T-helper 2 cell (primary cell): ENCODE measurements around the gene PLSCR4.

Experiments used
- DNase-seq, 5 experiments: peaks; one replicate each; pipeline versions ENCODE4 v3.0.0 to v3.0.0-alpha.2; 2012 to 2022

The PLSCR4 gene

DNA sequence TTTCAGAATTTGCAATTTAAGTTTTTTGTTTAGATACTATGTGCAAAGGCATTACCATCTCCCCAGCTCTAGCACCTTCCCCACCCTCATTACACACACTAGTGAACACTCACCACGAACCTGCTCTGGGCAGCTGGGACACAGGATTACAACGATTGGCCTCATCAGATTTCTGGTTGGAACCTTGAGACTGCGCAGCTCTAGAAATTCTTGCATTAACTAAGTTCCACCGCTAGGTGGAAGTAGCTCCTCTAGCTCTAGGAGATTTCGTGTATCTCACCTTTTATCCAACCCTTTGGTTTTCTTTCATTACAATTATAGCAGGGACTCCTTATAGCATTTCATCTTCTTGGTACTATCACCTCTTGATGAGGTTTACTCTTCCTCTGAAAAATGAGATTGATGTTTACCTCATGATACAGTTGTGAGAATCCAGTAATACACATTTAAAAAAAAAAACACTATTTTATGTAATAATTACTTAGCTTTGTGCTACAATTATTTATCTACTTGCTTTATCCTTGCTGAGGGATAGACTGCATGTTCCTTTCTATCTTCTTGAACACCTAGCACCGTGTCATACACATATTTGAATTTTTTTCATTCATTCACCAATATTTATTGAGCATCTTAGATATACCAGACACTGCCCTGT lies 61.3 kb downstream of the PLSCR4 start:
- peak in 1 of 5 experiments; percentile 34 for DNase-seq

- DNase-seq = no peak
Observed at GRCh38 chr3:146187334-146187950, 63.5 kb downstream of the PLSCR4 start.

GRCh38 chr3:146184241-146185015 lies 66.5 kb downstream of the PLSCR4 start:
- no peak for DNase-seq

- DNase-seq = no peak
Observed at GRCh38 chr3:146181216-146181615, 69.7 kb downstream of the PLSCR4 start.

DNA sequence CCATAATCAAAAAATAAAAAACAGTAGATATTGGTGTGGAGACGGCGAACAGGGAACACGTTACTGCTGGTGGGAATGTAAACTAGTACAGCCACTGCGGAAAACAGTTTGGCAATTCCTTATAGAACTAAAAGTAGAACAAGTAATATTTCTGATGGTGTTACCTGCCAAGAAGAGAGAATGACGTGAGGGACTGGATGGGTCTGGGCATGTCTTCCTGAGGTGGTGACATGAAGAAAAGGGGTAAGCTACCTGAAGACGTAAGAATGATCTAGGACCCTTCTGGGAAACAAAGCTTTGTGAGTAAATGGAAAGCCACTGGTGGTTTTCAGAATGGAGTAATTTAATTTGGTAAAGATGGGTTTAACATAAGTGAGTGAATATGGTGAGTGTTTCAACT lies 70.5 kb downstream of the PLSCR4 start:
- no peak for DNase-seq

DNA sequence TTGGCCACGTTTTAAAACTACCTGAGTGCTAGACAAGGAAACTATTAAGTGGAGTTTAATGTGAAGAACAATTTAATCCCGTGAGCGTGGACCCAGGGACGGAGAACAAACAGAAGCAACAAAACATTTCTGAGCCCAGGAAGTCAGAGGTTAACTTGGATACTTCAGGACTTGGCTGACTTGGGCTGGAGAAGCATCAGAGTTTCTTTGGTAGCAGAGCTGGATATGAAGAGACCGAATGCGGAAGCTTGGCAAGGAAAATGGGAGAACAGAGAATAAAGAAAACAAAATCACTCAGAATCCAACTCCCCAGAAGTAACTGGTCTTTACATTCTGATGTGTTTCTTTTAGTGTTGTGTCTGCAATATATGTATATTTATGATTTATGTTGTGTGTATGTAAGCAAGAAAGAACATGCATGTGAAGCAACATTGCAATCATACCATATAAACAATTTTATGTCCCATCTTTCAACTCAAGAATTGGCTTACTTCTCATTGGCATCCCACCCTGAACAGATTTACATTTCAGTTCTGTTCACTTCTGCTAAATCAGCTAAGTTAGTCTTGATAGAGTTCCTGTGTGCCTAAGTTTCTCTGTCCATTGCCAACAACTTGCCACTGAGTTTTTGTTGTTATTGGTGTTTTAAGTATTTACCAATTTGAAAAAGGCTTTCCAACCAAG lies 72.8 kb downstream of the PLSCR4 start:
- DNase-seq = no peak

DNA sequence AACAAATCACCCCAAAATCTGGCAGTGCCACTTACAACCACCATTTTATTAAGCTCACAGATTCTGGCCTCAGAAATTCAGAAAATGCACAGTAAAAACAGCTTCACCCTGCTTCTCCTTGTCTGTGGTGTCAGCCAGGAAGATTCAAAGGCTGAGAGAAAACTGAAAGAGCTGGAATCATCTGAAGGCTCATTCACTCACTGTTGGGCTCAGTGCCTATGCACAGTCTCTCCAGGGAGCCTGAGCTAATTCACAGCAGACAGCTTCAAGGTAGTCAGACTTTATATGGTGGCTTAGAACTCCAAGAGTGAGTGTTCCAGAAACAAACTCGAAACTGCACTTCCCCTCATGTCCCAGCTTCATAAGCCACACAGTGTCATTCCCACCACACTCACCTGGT lies 73.4 kb downstream of the PLSCR4 start:
- DNase-seq = no peak

- no peak for DNase-seq
Observed at GRCh38 chr3:146177072-146177471, 73.8 kb downstream of the PLSCR4 start.

DNA sequence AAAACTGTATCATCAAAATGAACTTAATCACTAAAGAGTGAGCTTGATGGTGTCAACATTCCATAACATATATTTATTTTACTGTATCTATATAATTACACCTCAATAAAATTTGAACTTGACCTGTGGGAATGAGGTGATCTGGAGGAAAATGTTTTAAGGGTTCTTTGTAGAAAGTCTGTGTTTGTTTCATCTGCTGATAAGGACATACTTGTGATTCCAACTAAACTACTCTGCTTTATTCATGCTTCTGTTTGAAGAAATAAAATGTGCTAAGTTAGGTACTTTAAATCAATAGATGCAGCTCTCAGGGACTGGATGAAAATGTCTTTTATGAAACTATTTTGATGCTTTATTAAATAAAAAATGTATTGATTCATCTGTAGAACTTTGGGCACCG lies 78.3 kb downstream of the PLSCR4 start:
- no peak for DNase-seq

DNA sequence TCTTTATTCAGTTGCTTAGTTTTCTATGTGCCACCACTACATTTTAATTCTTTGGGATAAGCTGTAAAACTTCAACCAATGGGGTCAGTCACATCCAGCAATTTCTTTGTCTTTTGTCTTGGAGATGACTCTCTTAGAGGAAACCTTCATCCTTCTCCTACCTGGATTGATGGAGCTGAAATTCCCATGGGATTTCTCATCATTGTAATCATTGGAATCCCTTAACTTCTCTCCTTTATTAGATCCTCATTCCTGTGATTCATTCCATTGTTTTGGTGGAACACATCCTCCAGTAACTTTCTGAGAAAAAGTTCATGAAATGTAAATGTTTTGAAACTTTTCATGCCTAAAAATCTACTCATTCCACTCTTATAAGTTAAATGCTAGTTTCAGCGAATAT lies 80.3 kb downstream of the PLSCR4 start:
- no peak for DNase-seq

- DNase-seq = no peak
Observed at GRCh38 chr3:146169891-146170290, 81.0 kb downstream of the PLSCR4 start.

DNA sequence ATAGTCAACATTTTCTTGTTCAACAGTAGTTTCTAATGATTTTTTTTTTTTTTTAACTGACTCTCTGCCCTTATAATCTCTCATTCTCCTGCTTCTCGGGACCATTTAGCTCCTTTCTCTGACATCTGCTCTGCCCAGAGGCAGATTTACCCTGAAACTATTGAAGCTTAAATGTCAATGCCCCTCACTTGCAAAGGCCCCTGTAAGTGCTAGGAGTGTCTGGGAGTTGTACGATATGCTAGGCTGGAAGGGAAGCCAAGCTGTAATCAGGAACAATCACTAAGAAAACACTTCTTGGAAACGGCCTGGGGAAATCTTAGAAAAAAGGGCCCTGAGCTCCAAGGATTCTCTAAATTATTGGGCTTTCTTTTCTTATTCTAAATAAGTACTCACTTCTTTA lies 84.1 kb downstream of the PLSCR4 start:
- DNase-seq = no peak

DNA sequence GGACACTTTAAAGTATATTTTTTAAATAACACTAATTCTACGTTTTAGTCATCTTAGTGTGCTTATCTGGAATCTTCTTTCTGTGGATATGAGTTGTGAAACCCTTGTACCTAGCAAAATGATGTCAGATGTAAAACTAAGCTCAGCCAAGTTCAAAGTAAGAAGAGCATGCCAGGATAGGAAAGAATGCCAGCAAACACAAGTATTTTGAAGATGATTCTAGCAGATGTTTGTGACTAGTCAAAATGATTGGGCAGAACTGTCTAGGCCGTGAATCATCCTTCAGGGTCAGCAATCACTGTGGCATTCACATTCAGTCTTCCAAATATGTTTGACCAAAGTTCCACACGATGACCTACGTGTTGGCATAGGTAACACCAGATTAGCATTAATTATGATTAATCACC lies 84.5 kb downstream of the PLSCR4 start:
- DNase-seq = peak in 1 of 5 experiments; percentile 9

GRCh38 chr3:146165877-146166276 lies 85.0 kb downstream of the PLSCR4 start:
- DNase-seq = no peak

- no peak for DNase-seq
Observed at GRCh38 chr3:146164971-146165769, 85.7 kb downstream of the PLSCR4 start.

- DNase-seq = no peak
Observed at GRCh38 chr3:146164506-146164905, 86.4 kb downstream of the PLSCR4 start.

DNA sequence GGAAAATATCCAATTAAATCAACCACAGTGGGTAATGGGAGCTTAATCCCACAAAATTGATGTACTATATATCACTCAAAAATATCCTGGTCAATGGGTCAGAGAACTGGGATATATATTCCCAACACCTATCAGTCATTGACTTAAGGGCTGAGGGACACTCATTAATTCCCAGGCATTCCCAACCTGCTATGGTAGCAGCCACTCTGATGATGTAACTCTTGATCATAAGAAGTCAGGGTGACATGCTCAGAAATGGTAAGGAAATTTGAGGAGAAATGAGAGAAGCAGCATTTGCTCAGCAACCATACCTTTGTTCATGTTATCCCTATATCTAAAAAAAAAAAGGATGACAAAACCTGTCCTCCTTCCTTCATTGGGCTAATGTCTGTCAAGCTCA lies 86.8 kb downstream of the PLSCR4 start:
- DNase-seq = no peak

DNA sequence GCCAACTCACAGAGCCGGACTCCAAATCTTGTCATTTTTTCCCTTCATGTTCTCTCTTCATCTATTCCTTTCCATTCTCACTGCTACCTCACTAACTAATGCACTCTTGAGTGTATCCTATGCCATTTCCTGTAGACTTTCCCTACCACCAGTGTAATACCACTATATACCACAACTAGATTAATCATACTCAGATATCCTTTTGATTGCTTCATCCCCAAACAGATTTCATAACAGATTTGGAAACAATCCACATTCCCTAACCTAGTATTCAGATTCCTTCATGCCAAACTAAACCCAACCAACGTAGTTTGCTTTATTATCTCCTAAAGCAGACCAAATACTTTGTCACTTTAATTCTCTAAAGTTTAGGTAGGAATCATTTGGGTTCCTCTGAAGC lies 87.3 kb downstream of the PLSCR4 start:
- DNase-seq = no peak

- DNase-seq = no peak
Observed at GRCh38 chr3:146162561-146162960, 88.3 kb downstream of the PLSCR4 start.

- no peak for DNase-seq
Observed at GRCh38 chr3:146161663-146162002, 89.3 kb downstream of the PLSCR4 start.

DNA sequence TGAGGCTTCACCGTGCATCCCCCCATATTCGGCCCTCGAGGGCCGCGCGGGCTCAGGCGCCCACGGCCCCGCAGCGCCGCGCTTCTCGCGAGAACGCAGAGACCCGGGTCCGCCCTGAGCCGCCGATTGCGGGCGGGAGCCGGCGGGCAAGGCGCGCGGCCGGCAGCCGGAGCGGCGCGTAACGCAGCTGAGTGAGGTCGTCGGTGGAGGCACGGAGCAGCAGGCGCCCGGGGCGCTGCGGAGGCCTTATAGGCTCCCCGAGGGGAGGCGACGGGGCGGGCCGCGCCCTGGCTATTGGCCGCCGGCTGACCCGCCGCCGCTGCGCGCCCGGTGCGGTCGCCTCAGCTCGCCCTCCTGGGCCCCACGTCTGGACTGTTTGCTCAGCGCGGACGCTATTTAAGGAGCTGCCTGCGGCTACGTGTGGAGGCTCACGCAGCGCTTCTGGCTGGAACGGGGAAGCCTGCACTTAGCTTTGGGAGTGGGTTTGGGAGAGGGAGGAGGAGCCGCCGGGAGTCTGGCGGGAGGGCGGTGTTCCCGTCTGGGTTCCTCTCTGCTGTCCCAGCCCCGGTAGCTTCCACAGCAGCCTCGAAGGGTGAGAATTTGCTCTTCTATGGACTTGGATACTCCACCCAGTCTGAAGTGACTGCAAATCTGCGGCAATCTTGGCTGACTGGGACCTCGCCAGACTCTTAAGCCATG lies 89.8 kb downstream of the PLSCR4 start, which contains the start of gene PLOD2:
Gene PLOD2 (minus strand): TSS at position 221 of the 699 bp plus-strand sequence. CDS start 195 bp downstream, at position 26.
- DNase-seq = peak in 1 of 5 experiments; percentile 31
